SK-N-SH treated with all-trans-retinoic acid at 6 μM for 48 hours (cell line): ENCODE data around the gene NUP93.

Experiments
- ATAC-seq: fragments of 200-7000 bp; cut with Tn5 transposase; 3 replicates; pipeline ENCODE4 v1.9.1; 2020; ENCODE audit warnings: mild to moderate bottlenecking, moderate library complexity
- ARNTL ChIP-seq: fragments of 450-650 bp; formaldehyde crosslinking; IDR thresholded peaks from 2 replicates; pipeline ENCODE4 v1.5.0; 2020; ENCODE audit warnings: low read depth, mild to moderate bottlenecking, moderate library complexity, borderline replicate concordance
- BACH2 ChIP-seq: fragments of 250-450 bp; sonication (Bioruptor Pico); IDR thresholded peaks from 2 replicates; pipeline ENCODE4 v1.9.0; 2021; ENCODE audit warnings: mild to moderate bottlenecking, borderline replicate concordance
- CSDC2 ChIP-seq: fragments of 250-450 bp; sonication (Bioruptor Pico); IDR thresholded peaks from 2 replicates; pipeline ENCODE4 v1.5.0; 2020; ENCODE audit warnings: mild to moderate bottlenecking, moderate library complexity
- ESRRG ChIP-seq: fragments of 250-450 bp; sonication (Bioruptor Pico); IDR thresholded peaks from 2 replicates; pipeline ENCODE4 v1.6.1; 2021; ENCODE audit warnings: mild to moderate bottlenecking
- GLIS3 ChIP-seq: fragments of 250-450 bp; sonication (Bioruptor Pico); IDR thresholded peaks from 2 replicates; pipeline ENCODE4 v1.5.0; 2020; ENCODE audit warnings: mild to moderate bottlenecking, moderate library complexity
- ISL1 ChIP-seq: fragments of 250-450 bp; sonication (Bioruptor Pico); IDR thresholded peaks from 2 replicates; pipeline ENCODE4 v2.1.2; 2022; ENCODE audit warnings: mild to moderate bottlenecking, moderate library complexity
- OSR1 ChIP-seq: fragments of 250-450 bp; sonication (Bioruptor Pico); IDR thresholded peaks from 2 replicates; pipeline ENCODE4 v1.8.0; 2022; ENCODE audit warnings: moderate library complexity, mild to moderate bottlenecking, inconsistent platforms
- PPARA ChIP-seq: fragments of 250-450 bp; sonication (Bioruptor Pico); IDR thresholded peaks from 2 replicates; pipeline ENCODE4 v1.5.0; 2020; ENCODE audit warnings: mild to moderate bottlenecking, borderline replicate concordance
- RARB ChIP-seq: fragments of 250-450 bp; sonication (Bioruptor Pico); IDR thresholded peaks from 2 replicates; pipeline ENCODE4 v1.8.0; 2021; ENCODE audit warnings: mild to moderate bottlenecking, moderate library complexity
- SNAI2 ChIP-seq: fragments of 250-450 bp; sonication (Bioruptor Pico); IDR thresholded peaks from 2 replicates; pipeline ENCODE4 v1.5.0; 2020; ENCODE audit warnings: mild to moderate bottlenecking, moderate library complexity
- TCF4 ChIP-seq: fragments of 250-450 bp; sonication (Bioruptor Pico); IDR thresholded peaks from 2 replicates; pipeline ENCODE4 v1.8.0; 2021; ENCODE audit warnings: mild to moderate bottlenecking, moderate library complexity, borderline replicate concordance
- TOX ChIP-seq: fragments of 250-450 bp; sonication (Bioruptor Pico); IDR thresholded peaks from 2 replicates; pipeline ENCODE4 v1.8.0; 2021; ENCODE audit warnings: mild to moderate bottlenecking, moderate library complexity, borderline replicate concordance
- ZC3H10 ChIP-seq: fragments of 250-450 bp; sonication (Bioruptor Pico); IDR thresholded peaks from 2 replicates; pipeline ENCODE4 v1.5.1; 2021; ENCODE audit warnings: mild to moderate bottlenecking, moderate library complexity
- ZFP3 ChIP-seq: fragments of 250-450 bp; sonication (Bioruptor Pico); IDR thresholded peaks from 2 replicates; pipeline ENCODE4 v1.5.0; 2020; ENCODE audit warnings: mild to moderate bottlenecking, moderate library complexity
- ZFP30 ChIP-seq: fragments of 450-650 bp; formaldehyde crosslinking; IDR thresholded peaks from 2 replicates; pipeline ENCODE4 v1.5.0; 2022; ENCODE audit warnings: mild to moderate bottlenecking, moderate library complexity
- ZNF565 ChIP-seq: fragments of 450-650 bp; formaldehyde crosslinking; conservative IDR thresholded peaks from 2 replicates; pipeline ENCODE4 v1.5.0; 2020; ENCODE audit warnings: low read depth, mild to moderate bottlenecking, moderate library complexity
- ZNF70 ChIP-seq: fragments of 450-650 bp; formaldehyde crosslinking; IDR thresholded peaks from 2 replicates; pipeline ENCODE4 v1.5.0; 2020; ENCODE audit warnings: mild to moderate bottlenecking, moderate library complexity
- ZNF8 ChIP-seq: fragments of 450-650 bp; formaldehyde crosslinking; IDR thresholded peaks from 2 replicates; pipeline ENCODE4 v1.5.0; 2020; ENCODE audit warnings: mild to moderate bottlenecking, moderate library complexity
- TF ChIP-seq, protein P1 (sequence below): fragments of 250-450 bp; sonication (Bioruptor Pico); IDR thresholded peaks from 2 replicates; pipeline ENCODE4 v1.5.1; 2021; ENCODE audit warnings: mild to moderate bottlenecking, moderate library complexity
- TF ChIP-seq, protein P2 (sequence below): fragments of 250-450 bp; sonication (Bioruptor Pico); IDR thresholded peaks from 2 replicates; pipeline ENCODE4 v1.5.1; 2020; ENCODE audit warnings: low read depth, mild to moderate bottlenecking, moderate library complexity
- TF ChIP-seq, protein P3 (sequence below): fragments of 250-450 bp; sonication (Bioruptor Pico); IDR thresholded peaks from 2 replicates; pipeline ENCODE4 v1.8.0; 2020; ENCODE audit warnings: mild to moderate bottlenecking, moderate library complexity, borderline replicate concordance

NUP93 gene

DNA sequence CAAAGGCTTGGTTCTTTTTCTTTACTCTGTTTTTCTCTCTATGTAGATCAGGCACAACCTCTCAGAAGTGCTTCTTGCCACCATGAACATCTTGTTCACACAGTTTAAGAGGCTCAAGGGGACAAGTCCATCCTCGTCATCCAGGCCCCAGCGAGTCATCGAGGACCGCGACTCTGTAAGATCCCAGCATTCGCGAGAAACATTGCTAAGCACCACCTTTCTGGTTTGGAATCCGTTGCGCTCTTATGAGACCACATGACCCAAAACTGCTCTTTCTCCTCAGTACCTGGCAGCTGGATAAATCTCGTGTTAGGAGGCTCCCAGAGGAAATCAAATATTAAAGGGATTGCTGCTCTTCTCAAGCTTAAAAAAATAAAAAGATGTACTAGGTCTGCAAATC, 111.7 kb downstream of the NUP93 start:
- TF ChIP-seq PPARA (no peak), ARNTL (CRISPR knock-in tag) (no peak), ZC3H10 (CRISPR knock-in tag) (no peak), ZFP30 (CRISPR knock-in tag) (no peak), GLIS3 (CRISPR knock-in tag) (no peak), SNAI2 (CRISPR knock-in tag) (no peak), TOX (CRISPR knock-in tag) (no peak), ISL1 (CRISPR knock-in tag) (no peak), ZNF8 (CRISPR knock-in tag) (no peak), BACH2 (CRISPR knock-in tag) (no peak), ZFP3 (CRISPR knock-in tag) (no peak), OSR1 (no peak), ZNF565 (no peak), TCF4 (CRISPR knock-in tag) (no peak), CSDC2 (CRISPR knock-in tag) (no peak)
- TF ChIP-seq, protein P1, sequence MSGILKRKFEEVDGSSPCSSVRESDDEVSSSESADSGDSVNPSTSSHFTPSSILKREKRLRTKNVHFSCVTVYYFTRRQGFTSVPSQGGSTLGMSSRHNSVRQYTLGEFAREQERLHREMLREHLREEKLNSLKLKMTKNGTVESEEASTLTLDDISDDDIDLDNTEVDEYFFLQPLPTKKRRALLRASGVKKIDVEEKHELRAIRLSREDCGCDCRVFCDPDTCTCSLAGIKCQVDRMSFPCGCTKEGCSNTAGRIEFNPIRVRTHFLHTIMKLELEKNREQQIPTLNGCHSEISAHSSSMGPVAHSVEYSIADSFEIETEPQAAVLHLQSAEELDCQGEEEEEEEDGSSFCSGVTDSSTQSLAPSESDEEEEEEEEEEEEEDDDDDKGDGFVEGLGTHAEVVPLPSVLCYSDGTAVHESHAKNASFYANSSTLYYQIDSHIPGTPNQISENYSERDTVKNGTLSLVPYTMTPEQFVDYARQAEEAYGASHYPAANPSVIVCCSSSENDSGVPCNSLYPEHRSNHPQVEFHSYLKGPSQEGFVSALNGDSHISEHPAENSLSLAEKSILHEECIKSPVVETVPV (CRISPR knock-in tag) = no peak
- TF ChIP-seq, protein P2, sequence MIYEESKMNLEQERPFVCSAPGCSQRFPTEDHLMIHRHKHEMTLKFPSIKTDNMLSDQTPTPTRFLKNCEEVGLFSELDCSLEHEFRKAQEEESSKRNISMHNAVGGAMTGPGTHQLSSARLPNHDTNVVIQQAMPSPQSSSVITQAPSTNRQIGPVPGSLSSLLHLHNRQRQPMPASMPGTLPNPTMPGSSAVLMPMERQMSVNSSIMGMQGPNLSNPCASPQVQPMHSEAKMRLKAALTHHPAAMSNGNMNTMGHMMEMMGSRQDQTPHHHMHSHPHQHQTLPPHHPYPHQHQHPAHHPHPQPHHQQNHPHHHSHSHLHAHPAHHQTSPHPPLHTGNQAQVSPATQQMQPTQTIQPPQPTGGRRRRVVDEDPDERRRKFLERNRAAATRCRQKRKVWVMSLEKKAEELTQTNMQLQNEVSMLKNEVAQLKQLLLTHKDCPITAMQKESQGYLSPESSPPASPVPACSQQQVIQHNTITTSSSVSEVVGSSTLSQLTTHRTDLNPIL (CRISPR knock-in tag) = no peak
- TF ChIP-seq, protein P3, sequence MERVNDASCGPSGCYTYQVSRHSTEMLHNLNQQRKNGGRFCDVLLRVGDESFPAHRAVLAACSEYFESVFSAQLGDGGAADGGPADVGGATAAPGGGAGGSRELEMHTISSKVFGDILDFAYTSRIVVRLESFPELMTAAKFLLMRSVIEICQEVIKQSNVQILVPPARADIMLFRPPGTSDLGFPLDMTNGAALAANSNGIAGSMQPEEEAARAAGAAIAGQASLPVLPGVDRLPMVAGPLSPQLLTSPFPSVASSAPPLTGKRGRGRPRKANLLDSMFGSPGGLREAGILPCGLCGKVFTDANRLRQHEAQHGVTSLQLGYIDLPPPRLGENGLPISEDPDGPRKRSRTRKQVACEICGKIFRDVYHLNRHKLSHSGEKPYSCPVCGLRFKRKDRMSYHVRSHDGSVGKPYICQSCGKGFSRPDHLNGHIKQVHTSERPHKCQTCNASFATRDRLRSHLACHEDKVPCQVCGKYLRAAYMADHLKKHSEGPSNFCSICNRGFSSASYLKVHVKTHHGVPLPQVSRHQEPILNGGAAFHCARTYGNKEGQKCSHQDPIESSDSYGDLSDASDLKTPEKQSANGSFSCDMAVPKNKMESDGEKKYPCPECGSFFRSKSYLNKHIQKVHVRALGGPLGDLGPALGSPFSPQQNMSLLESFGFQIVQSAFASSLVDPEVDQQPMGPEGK (CRISPR knock-in tag) = no peak
- ATAC-seq = no peak

DNA sequence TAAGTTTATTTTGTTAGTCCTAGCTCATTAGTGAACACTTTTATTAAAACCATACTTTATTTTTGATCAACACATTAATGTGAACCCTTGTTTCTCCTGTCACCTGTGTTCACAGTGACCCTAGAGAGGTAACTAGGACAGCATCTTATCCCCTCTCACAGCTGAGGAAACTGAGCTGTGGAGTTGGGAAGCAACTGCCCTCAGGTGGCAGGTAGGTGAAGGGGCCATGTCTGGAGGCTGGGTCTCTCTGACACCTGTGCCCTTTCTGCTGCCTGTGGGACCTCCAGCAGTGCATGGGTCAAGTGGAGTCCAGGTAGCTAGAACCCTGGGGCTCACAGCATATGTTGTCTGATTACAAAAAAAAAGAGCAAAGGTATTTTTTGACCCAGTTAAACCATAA, 112.2 kb downstream of the NUP93 start:
- ATAC-seq = no peak
- no peak for TF ChIP-seq ZNF565
- no peak for TF ChIP-seq ZNF70 (CRISPR knock-in tag)
- no peak for TF ChIP-seq ISL1 (CRISPR knock-in tag)
- no peak for TF ChIP-seq ARNTL (CRISPR knock-in tag)
- no peak for TF ChIP-seq TCF4 (CRISPR knock-in tag)
- no peak for TF ChIP-seq ESRRG (CRISPR knock-in tag)
- TF ChIP-seq OSR1 = no peak
- TF ChIP-seq ZC3H10 (CRISPR knock-in tag) = no peak
- TF ChIP-seq, all 23 proteins: peak for 0

DNA sequence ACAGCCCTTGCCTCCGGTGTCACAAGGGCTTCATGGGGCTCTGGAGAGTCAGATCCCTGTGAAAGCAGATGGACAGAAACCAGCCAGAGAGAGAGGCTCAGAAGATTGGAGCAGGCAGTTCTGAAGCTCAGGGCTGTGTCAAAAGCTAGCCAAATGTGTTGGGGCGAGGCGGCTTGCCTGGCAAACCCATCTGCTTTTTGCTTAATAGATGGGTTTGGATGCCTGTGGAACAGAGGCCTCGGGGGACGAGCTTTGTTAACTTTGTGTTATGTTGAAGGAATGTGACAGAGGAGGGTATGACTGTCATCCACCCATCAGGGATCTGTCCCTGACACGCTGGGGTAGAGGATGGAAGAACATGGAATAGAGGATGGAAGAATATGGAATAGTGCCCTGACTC, 114.1 kb downstream of the NUP93 start:
- ATAC-seq = no peak
- TF ChIP-seq ISL1 (CRISPR knock-in tag) (no peak), GLIS3 (CRISPR knock-in tag) (no peak), ZFP30 (CRISPR knock-in tag) (no peak), TCF4 (CRISPR knock-in tag) (no peak), ZNF565 (no peak), RARB (CRISPR knock-in tag) (no peak), ZFP3 (CRISPR knock-in tag) (no peak)

DNA sequence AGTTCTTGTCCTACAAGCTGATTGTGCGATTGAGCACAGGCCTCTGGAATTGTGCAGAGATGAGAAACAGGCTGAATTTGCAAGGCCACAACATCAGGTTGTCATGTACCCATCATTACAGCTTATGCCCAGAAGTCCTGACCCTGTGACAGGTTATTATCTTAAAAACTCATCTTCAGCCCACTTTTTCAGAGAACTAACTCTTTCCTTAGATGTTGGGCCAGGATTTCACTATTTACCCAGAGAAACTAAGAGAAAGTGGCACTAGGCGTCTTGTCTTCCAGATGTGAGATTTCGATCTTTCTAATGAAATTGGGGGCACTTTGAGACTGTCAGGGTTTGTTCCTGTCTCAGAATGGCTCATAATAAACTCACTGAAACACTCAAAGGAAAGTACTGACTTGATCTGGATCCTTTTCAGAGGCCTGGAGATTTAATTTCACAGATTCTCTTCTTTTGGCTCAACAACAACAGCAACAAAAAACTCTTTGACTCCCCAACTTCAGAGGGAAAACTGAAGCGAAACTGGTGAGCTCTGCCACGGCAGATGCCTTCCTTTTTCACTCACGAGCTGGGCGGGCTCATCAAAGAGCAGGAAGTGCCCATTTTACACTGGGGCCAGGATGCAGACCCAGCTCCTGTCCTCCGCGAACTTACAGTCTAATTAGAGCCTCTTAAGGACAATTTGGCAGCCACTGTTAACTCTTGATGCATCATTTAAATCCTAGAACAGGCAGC, 117.4 kb downstream of the NUP93 start:
- TF ChIP-seq TCF4 (CRISPR knock-in tag) (no peak), BACH2 (CRISPR knock-in tag) (no peak), PPARA (no peak), ZNF565 (no peak), ESRRG (CRISPR knock-in tag) (no peak), ZFP3 (CRISPR knock-in tag) (no peak)
- ATAC-seq = no peak; the same call in 2 of the 3 replicates
